OCI-M2 (cell line): Measurements from ENCODE around the gene HAUS7.

Experiments used
- DNase-seq: peaks from one replicate; lab custom pipeline; 2025; ENCODE audit not compliant: unreplicated experiment; lab: John Stamatoyannopoulos, UW

The HAUS7 gene

GRCh38 chrX:153499876-153500275 is 29.5 kb upstream of the HAUS7 start:
- DNase-seq, result no peak

- DNase-seq, result no peak
Observed at GRCh38 chrX:153499341-153499740, 29.0 kb upstream of the HAUS7 start.

GRCh38 chrX:153498453-153498852 is 28.1 kb upstream of the HAUS7 start:
- no peak for DNase-seq

GRCh38 chrX:153496590-153496959 is 26.2 kb upstream of the HAUS7 start:
- no peak for DNase-seq

GRCh38 chrX:153495903-153496589 is 25.7 kb upstream of the HAUS7 start:
- DNase-seq, result no peak

GRCh38 chrX:153495362-153495751 is 25.0 kb upstream of the HAUS7 start:
- no peak for DNase-seq

GRCh38 chrX:153494541-153495361 is 24.4 kb upstream of the HAUS7 start, which contains the start of gene BGN:
Gene BGN (plus strand): TSS chrX:153494980. CDS start chrX:153504632, 9,652 bp downstream.
- DNase-seq, result no peak

GRCh38 chrX:153494061-153494460 is 23.7 kb upstream of the HAUS7 start:
- DNase-seq, result no peak

GRCh38 chrX:153493085-153493484 is 22.7 kb upstream of the HAUS7 start:
- no peak for DNase-seq

GRCh38 chrX:153492543-153492942 is 22.2 kb upstream of the HAUS7 start:
- no peak for DNase-seq

GRCh38 chrX:153491918-153492317 is 21.5 kb upstream of the HAUS7 start:
- no peak for DNase-seq

GRCh38 chrX:153491351-153491914 is 21.1 kb upstream of the HAUS7 start:
- no peak for DNase-seq

- DNase-seq, result no peak
Observed at GRCh38 chrX:153490217-153490930, 20.0 kb upstream of the HAUS7 start.

GRCh38 chrX:153488231-153488914 is 18.0 kb upstream of the HAUS7 start:
- no peak for DNase-seq

GRCh38 chrX:153487590-153488071 is 17.3 kb upstream of the HAUS7 start:
- no peak for DNase-seq

- DNase-seq, result no peak
Observed at GRCh38 chrX:153486171-153486570, 15.8 kb upstream of the HAUS7 start.

GRCh38 chrX:153485396-153486080 is 15.2 kb upstream of the HAUS7 start:
- DNase-seq, result no peak

- DNase-seq, result no peak
Observed at GRCh38 chrX:153482376-153483015, 12.1 kb upstream of the HAUS7 start.

GRCh38 chrX:153481043-153481442 is 10.7 kb upstream of the HAUS7 start:
- no peak for DNase-seq

GRCh38 chrX:153478746-153479145 is 8.4 kb upstream of the HAUS7 start:
- no peak for DNase-seq
